ENCODE results near the gene ST6GALNAC6. TPM values are rescaled to one million over a fixed set of nuclear protein-coding genes. Genes with fewer than 3 reads are reported as not detected.

The ST6GALNAC6 gene
- total and polyA plus RNA-seq, 2 of the 4 experiments (the other 2 are of a cell fraction): 35.7 to 48.6 TPM

- Histone ChIP-seq H3K36me3 (ENCODE audit: control insufficient read depth, insufficient read depth, low read length) (no peaks in the 10 kb centered on the region), H3K79me1 (ENCODE audit: low read depth in 1 of 2, low read length in 2 of 2) (peaks cover 0 to 16% of the 10 kb centered on the region in 2 experiments; a peak in 2 of 4 replicates), H3K4ac (ENCODE audit: low read depth, low read length) (peak overlapping the region; percentile 26; the same call in 1 of the 2 replicates), H2BK20ac (ENCODE audit: low read depth, low read length) (no peak overlapping the region), H3K4me1 (ENCODE audit: control insufficient read depth, insufficient read depth, low read length) (peaks cover 13% of the 10 kb centered on the region), H2BK15ac (ENCODE audit: low read depth, low read length) (no peak overlapping the region), H3K23ac (ENCODE audit: low read depth, low read length) (no peak overlapping the region; the same call in 1 of the 2 replicates), H3K14ac (replicated peaks; ENCODE audit: low read depth, low read length) (no peak overlapping the region), H3K9me1 (ENCODE audit: insufficient read depth, low read length) (peaks cover 21% of the 10 kb centered on the region), H3K27ac (ENCODE audit: insufficient read depth, low read length) (no peak overlapping the region), H2BK120ac (ENCODE audit: low read depth, low read length) (0 out of 2 replicates have a peak overlapping the region, but pooled peaks have one; percentile 2), H4K20me1 (ENCODE audit: insufficient read depth, low read length) (peaks cover 14% of the 10 kb centered on the region), H4K5ac (ENCODE audit: low read depth, low read length) (no peak overlapping the region), H2AK9ac (replicated peaks; ENCODE audit: low read depth, low read length, poor library complexity) (peak overlapping the region; percentile 28), H2AK5ac (ENCODE audit: low read depth, low read length) (peak overlapping the region; percentile 80), H3K56ac (ENCODE audit: extremely low read depth, insufficient read depth, low read length) (no peak overlapping the region), H3K4me3 (ENCODE audit: insufficient read depth, low read depth, low read length) (no peak overlapping the region), H3K27me3 (ENCODE audit: control insufficient read depth, insufficient read depth, low read length) (no peaks in the 10 kb centered on the region), H4K8ac (ENCODE audit: low read depth in 2 of 2, low read length in 2 of 2) (peak overlapping the region in 1 of 2 experiments; percentile 31; a peak in 1 of 4 replicates), H3K9me3 (ENCODE audit: control insufficient read depth, insufficient read depth, low read length) (no peaks in the 10 kb centered on the region), H2AFZ (replicated peaks; ENCODE audit: low read length, poor library complexity) (peak overlapping the region; percentile 51), H4K91ac (ENCODE audit: insufficient read depth, low read depth, low read length) (no peak overlapping the region), H3K18ac (ENCODE audit: low read depth, low read length) (no peak overlapping the region), H3K4me2 (ENCODE audit: low read depth, low read length) (no peak overlapping the region), H2BK5ac (ENCODE audit: low read depth, low read length, poor library complexity, severe bottlenecking) (no peak overlapping the region), H3K9ac (ENCODE audit: low read depth, low read length) (no peak overlapping the region)
- in situ Hi-C loops (cut with MboI; ENCODE audit: low sequenced_read_pairs): no loop called here
- intact Hi-C loops (cut with micrococcal nuclease): loop anchor here (10.0 kb wide), 2 partner anchors 423 to 723 kb away; no protein-coding TSS in a partner anchor
- DNase-seq (no peak), ATAC-seq (ENCODE audit: low read depth) (no peak)
- POLR2A ChIA-PET (ENCODE audit: unreplicated experiment): interaction anchor here (0.6 kb wide), 1 partner anchor 1064 kb away, joined by 4 read pairs; no protein-coding TSS in a partner anchor
- dilution Hi-C loops (cut with HindIII; ENCODE audit: low sequenced_read_pairs, unreplicated experiment): no loop called here
- WGBS, 2 experiments (ENCODE audit: extremely low coverage in 2 of 2, insufficient read length in 1 of 2): 48% methylated on average over 9 of the region's 24 CpGs; no CpG with 5 or more reads in 1 of the 2 experiments
- CTCF ChIA-PET: no interaction called here
- no TSS peak for BruUV-seq (replicated peaks)
- TF ChIP-seq RFX5 (IDR thresholded peaks at IDR 0.05; ENCODE audit: low read depth, low read length) (no peak), MAFK (IDR thresholded peaks at IDR 0.05; ENCODE audit: low read depth, low read length) (no peak), ELK1 (IDR thresholded peaks at IDR 0.05; ENCODE audit: borderline replicate concordance, low read depth, low read length) (no peak), CTCF (conservative IDR thresholded peaks at IDR 0.05; ENCODE audit: low read depth, low read length) (no peak), SMC3 (IDR thresholded peaks at IDR 0.05; ENCODE audit: low read depth, low read length) (no peak), CHD1 (IDR thresholded peaks at IDR 0.05; ENCODE audit: low read depth, low read length) (no peak), RAD21 (IDR thresholded peaks at IDR 0.05; ENCODE audit: low read length) (no peak), RCOR1 (IDR thresholded peaks at IDR 0.05; ENCODE audit: insufficient replicate concordance, low read length) (no peak), POLR2A (IDR thresholded peaks at IDR 0.05; ENCODE audit: low read depth, low read length) (no peak), BHLHE40 (IDR thresholded peaks at IDR 0.05; ENCODE audit: low read depth, low read length) (no peak), NFE2L2 (IDR thresholded peaks at IDR 0.05; ENCODE audit: low read depth, low read length) (no peak), USF2 (IDR thresholded peaks at IDR 0.05; ENCODE audit: low read depth, low read length) (no peak), MAZ (IDR thresholded peaks at IDR 0.05; ENCODE audit: borderline replicate concordance, low read depth, low read length) (no peak), CEBPB (IDR thresholded peaks at IDR 0.05; ENCODE audit: low read depth, low read length) (no peak), FOS (IDR thresholded peaks at IDR 0.05; ENCODE audit: low read depth, low read length) (no peak)
Measured at GRCh38 chr9:127927988-127928675, 28.7 kb upstream of the ST6GALNAC6 start.

Data from IMR-90 (cell line).